Endodermal cell (in vitro differentiated cells): ENCODE results near the gene GID4. TPM values are rescaled to one million over a fixed set of nuclear protein-coding genes. Genes with fewer than 3 reads are reported as not detected.

Source experiments
- DNase-seq: peaks from one replicate; pipeline ENCODE4 v3.0.0-alpha.2; 2017
- H3K27ac ChIP-seq: 2 replicates; pipeline ENCODE4 v1.5.1; 2013; ENCODE audit warnings: mild to moderate bottlenecking, low read depth, low read length, moderate library complexity
- H3K27me3 ChIP-seq: 2 replicates; pipeline ENCODE4 v1.6.1; 2013; ENCODE audit warnings: mild to moderate bottlenecking, low read length, moderate library complexity; ENCODE audit not compliant: insufficient read depth, control insufficient read depth, poor library complexity, severe bottlenecking
- H3K36me3 ChIP-seq: 2 replicates; pipeline ENCODE4 v1.7.0; 2013; ENCODE audit warnings: mild to moderate bottlenecking, low read length, moderate library complexity; ENCODE audit not compliant: control insufficient read depth, insufficient read depth
- H3K4me1 ChIP-seq: one replicate; pipeline ENCODE4 v1.7.0; 2013; ENCODE audit warnings: low read length; ENCODE audit not compliant: control insufficient read depth, insufficient read depth
- H3K4me3 ChIP-seq: 2 replicates; pipeline ENCODE4 v1.5.1; 2013; ENCODE audit warnings: mild to moderate bottlenecking, low read length, moderate library complexity
- H3K9ac ChIP-seq: 2 replicates; pipeline ENCODE4 v1.6.1; 2013; ENCODE audit warnings: mild to moderate bottlenecking, low read length, moderate library complexity; ENCODE audit not compliant: poor library complexity, severe bottlenecking; ENCODE audit errors: extremely low read depth
- H3K9me3 ChIP-seq: 2 replicates; pipeline ENCODE4 v1.6.1; 2013; ENCODE audit warnings: mild to moderate bottlenecking, low read length, moderate library complexity; ENCODE audit not compliant: control insufficient read depth
- H3K27ac Mint-ChIP-seq: 2 replicates; pipeline ENCODE4 v1.8.0; 2020; ENCODE audit warnings: mixed read lengths
- H3K27me3 Mint-ChIP-seq: 2 replicates; pipeline ENCODE4 v1.8.0; 2021; ENCODE audit warnings: mild to moderate bottlenecking, mixed read lengths; ENCODE audit not compliant: insufficient read depth
- H3K36me3 Mint-ChIP-seq: 2 replicates; pipeline ENCODE4 v1.8.0; 2020; ENCODE audit warnings: low read depth, mixed read lengths
- H3K4me1 Mint-ChIP-seq: 2 replicates; pipeline ENCODE4 v1.8.0; 2020; ENCODE audit warnings: mixed read lengths
- H3K4me3 Mint-ChIP-seq: 2 replicates; pipeline ENCODE4 v1.8.0; 2020; ENCODE audit warnings: mild to moderate bottlenecking, moderate library complexity, mixed read lengths
- H3K9me3 Mint-ChIP-seq: 2 replicates; pipeline ENCODE4 v1.8.0; 2020; ENCODE audit warnings: mild to moderate bottlenecking, mixed read lengths
- CTCF ChIP-seq: fragments of 200-600 bp; sonication (generic); conservative IDR thresholded peaks from 2 replicates; pipeline ENCODE4 v1.5.0; 2021; ENCODE audit warnings: antibody characterized with exemption, mild to moderate bottlenecking
- WGBS, 2 experiments: methylation state at CpG; one replicate each; pipeline versions ENCODE4 v1.1.5 to v1.1.7; 2013; ENCODE audit warnings: missing lambda C conversion rate in 2 of 2, mixed read lengths in 1 of 2; ENCODE audit not compliant: insufficient coverage in 1 of 2, insufficient read length in 1 of 2; 5-methylcytosine and 5-hydroxymethylcytosine counted together
- total RNA-seq, 2 donors: library from RNA; stranded (reverse); fragmentation: NEBNext Ultra II Directional in 1 of 2; extraction: Animal tissue kit (Norgen Biotek cat#: 25700) in 1 of 2; gene quantifications; 2 replicates in 1 of 2; 3 replicates in 1 of 2; pipeline ENCODE4 v1.2.1, GENCODE V29; 2021

Gene GID4
- total RNA-seq, 2 donors from 2014 or later, result 20.5 to 20.8 TPM

GRCh38 chr17:18040261-18040858 lies 1.2 kb downstream of the GID4 start:
- H3K4me3 ChIP-seq, result peak overlapping the region; percentile 97
- peaks cover 37% of the 10 kb centered on the region for H3K36me3 ChIP-seq
- no peaks in the 10 kb centered on the region for H3K9me3 Mint-ChIP-seq
- H3K27ac ChIP-seq, result no peak overlapping the region
- WGBS, 2 experiments, result 41 to 63% methylated on average over 4 to 6 of the region's 6 CpGs
- H3K9ac ChIP-seq, result peak overlapping the region; percentile 72
- DNase-seq, result peak; percentile 80
- H3K4me1 Mint-ChIP-seq, result peaks cover 52% of the 10 kb centered on the region
- peaks cover 10% of the 10 kb centered on the region for H3K36me3 Mint-ChIP-seq
- peak overlapping the region; percentile 92 for H3K4me3 Mint-ChIP-seq
- TF ChIP-seq CTCF, result no peak
- H3K27ac Mint-ChIP-seq, result peak overlapping the region; percentile 93
- no peaks in the 10 kb centered on the region for H3K27me3 ChIP-seq
- H3K9me3 ChIP-seq, result no peaks in the 10 kb centered on the region
- H3K4me1 ChIP-seq, result peaks cover 7% of the 10 kb centered on the region
- no peaks in the 10 kb centered on the region for H3K27me3 Mint-ChIP-seq

DNA sequence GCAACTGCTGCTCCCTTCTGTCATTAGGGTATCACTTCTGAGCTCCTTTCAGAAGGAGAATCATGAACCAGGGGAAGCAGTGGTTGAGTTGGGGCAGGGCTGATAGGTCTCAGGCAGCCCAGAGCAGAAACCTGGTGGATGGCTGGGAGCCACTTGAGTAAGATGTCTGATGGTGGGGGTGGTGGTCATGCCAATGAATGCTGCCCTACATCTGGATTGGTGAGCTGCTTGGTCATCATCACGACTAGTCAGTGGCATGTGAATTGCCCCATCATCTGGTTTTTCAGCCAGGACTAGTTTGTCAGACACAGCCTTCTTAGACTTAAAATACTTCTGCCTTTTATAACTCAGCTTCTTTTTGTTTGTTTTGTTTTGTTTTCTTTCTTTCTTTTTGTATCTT lies 2.6 kb downstream of the GID4 start:
- WGBS, 2 experiments, result 89% methylated on average over 1 of the region's 1 CpG; no CpG with 5 or more reads in 1 of the 2 experiments
- no peaks in the 10 kb centered on the region for H3K9me3 Mint-ChIP-seq
- peak overlapping the region; percentile 92 for H3K4me3 Mint-ChIP-seq
- peaks cover 7% of the 10 kb centered on the region for H3K4me1 ChIP-seq
- H3K36me3 ChIP-seq, result peaks cover 47% of the 10 kb centered on the region
- no peaks in the 10 kb centered on the region for H3K9me3 ChIP-seq
- no peak for DNase-seq
- H3K27ac Mint-ChIP-seq, result no peak overlapping the region
- no peak for TF ChIP-seq CTCF
- H3K27ac ChIP-seq, result no peak overlapping the region
- no peak overlapping the region for H3K9ac ChIP-seq
- H3K4me3 ChIP-seq, result peak overlapping the region; percentile 97
- no peaks in the 10 kb centered on the region for H3K27me3 ChIP-seq
- H3K27me3 Mint-ChIP-seq, result no peaks in the 10 kb centered on the region
- H3K36me3 Mint-ChIP-seq, result peaks cover 21% of the 10 kb centered on the region
- peaks cover 42% of the 10 kb centered on the region for H3K4me1 Mint-ChIP-seq

DNA sequence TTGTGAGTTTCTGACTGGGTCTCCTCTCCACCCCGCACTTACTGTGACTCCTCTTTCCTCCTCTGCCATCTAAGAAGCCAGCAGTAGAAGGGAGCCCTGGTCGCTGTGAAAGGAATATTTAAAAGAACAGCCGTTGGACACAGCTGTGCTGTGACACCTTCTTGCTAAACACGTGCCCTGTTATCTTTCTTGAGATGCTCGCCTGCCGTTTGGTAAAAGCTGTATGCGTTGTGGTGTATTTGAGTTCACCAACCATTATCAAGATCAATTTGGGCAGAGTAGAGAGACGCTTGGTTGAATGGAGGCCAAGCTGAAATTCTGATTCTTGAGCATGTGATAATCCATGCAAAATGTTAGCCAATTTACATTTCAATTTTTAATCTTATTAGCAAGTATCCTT lies 3.8 kb downstream of the GID4 start:
- no peak for DNase-seq
- Histone ChIP-seq H3K9me3 (peaks cover 4% of the 10 kb centered on the region), H3K27me3 (no peaks in the 10 kb centered on the region), H3K4me1 (peaks cover 7% of the 10 kb centered on the region), H3K9ac (no peak overlapping the region), H3K36me3 (peaks cover 55% of the 10 kb centered on the region), H3K4me3 (peak overlapping the region; percentile 97), H3K27ac (no peak overlapping the region)
- Mint-ChIP-seq H3K36me3 (peaks cover 30% of the 10 kb centered on the region), H3K27me3 (no peaks in the 10 kb centered on the region), H3K4me1 (peaks cover 35% of the 10 kb centered on the region), H3K9me3 (no peaks in the 10 kb centered on the region), H3K4me3 (peak overlapping the region; percentile 6), H3K27ac (peak overlapping the region; percentile 8)
- 86 to 91% methylated on average over 6 to 8 of the region's 8 CpGs for WGBS, 2 experiments
- no peak for TF ChIP-seq CTCF
